NCI-H1436 (cell line): ENCODE measurements around the gene RIMKLA.

Experiments
- DNase-seq: peaks from one replicate; lab custom pipeline; 2025; lab: John Stamatoyannopoulos, UW

The RIMKLA gene

GRCh38 chr1:42430286-42431135, 49.9 kb downstream of the RIMKLA start:
- no peak for DNase-seq

GRCh38 chr1:42431514-42431913, 50.9 kb downstream of the RIMKLA start:
- DNase-seq: no peak

GRCh38 chr1:42432714-42433113, 52.1 kb downstream of the RIMKLA start:
- no peak for DNase-seq

- DNase-seq: peak; percentile 19
These were observed 52.8 kb downstream of the RIMKLA start for GRCh38 chr1:42433369-42433768.

- no peak for DNase-seq
These were observed 53.7 kb downstream of the RIMKLA start for GRCh38 chr1:42434340-42434739.

- DNase-seq: no peak
These were observed 59.3 kb downstream of the RIMKLA start for GRCh38 chr1:42439940-42440339.

- DNase-seq: no peak
These were observed 62.1 kb downstream of the RIMKLA start for GRCh38 chr1:42442662-42443061.

GRCh38 chr1:42449256-42449655, 68.7 kb downstream of the RIMKLA start:
- no peak for DNase-seq

GRCh38 chr1:42450061-42450460, 69.5 kb downstream of the RIMKLA start:
- no peak for DNase-seq

GRCh38 chr1:42453386-42453785, 72.8 kb downstream of the RIMKLA start:
- DNase-seq: no peak

- no peak for DNase-seq
These were observed 73.8 kb downstream of the RIMKLA start for GRCh38 chr1:42454403-42454802.

- DNase-seq: peak; percentile 81
These were observed 75.6 kb downstream of the RIMKLA start, which contains the start of the genes PPCS and ZMYND12 for GRCh38 chr1:42456010-42456753. TSS of gene PPCS (plus strand) at chr1:42456543. CDS start at chr1:42456566, 23 bp downstream. TSS of gene ZMYND12 (minus strand) at chr1:42456022. CDS start at chr1:42455997, 25 bp downstream.

GRCh38 chr1:42456754-42457089, 76.1 kb downstream of the RIMKLA start:
- DNase-seq: peak; percentile 47

GRCh38 chr1:42461196-42461595, 80.6 kb downstream of the RIMKLA start:
- DNase-seq: no peak

GRCh38 chr1:42462828-42463763, 82.5 kb downstream of the RIMKLA start, which contains the start of gene CCDC30:
TSS of gene CCDC30 (plus strand) at chr1:42463286. CDS start at chr1:42480552, 17,266 bp downstream.
- DNase-seq: peak; percentile 98

GRCh38 chr1:42463921-42464320, 83.3 kb downstream of the RIMKLA start:
- no peak for DNase-seq

GRCh38 chr1:42466030-42466429, 85.4 kb downstream of the RIMKLA start:
- no peak for DNase-seq

GRCh38 chr1:42469727-42470126, 89.1 kb downstream of the RIMKLA start:
- DNase-seq: no peak
